Mucosa of descending colon (tissue), 3 donors: ENCODE results near the gene PIAS1. TPM values are rescaled to one million over a fixed set of nuclear protein-coding genes. Genes with fewer than 3 reads are reported as not detected.

ENCODE experiments used
- ATAC-seq: fragments of 200-7000 bp; cut with Tn5 transposase; one replicate; pipeline ENCODE4 v1.9.1; 2020; ENCODE audit warnings: mild to moderate bottlenecking, moderate library complexity
- DNase-seq, 3 donors: peaks; one replicate each; pipeline ENCODE4 v3.0.0-alpha.2; 2020
- H3K36me3 ChIP-seq: fragments of 200-600 bp; one replicate; pipeline ENCODE4 v1.8.0; 2021; ENCODE audit warnings: low read depth, mild to moderate bottlenecking
- H3K4me1 ChIP-seq: fragments of 200-600 bp; one replicate; pipeline ENCODE4 v1.8.0; 2021; ENCODE audit warnings: low read depth, mild to moderate bottlenecking
- H3K4me3 ChIP-seq: fragments of 200-600 bp; one replicate; pipeline ENCODE4 v1.8.0; 2021; ENCODE audit warnings: mild to moderate bottlenecking
- H3K9me3 ChIP-seq: fragments of 200-600 bp; one replicate; pipeline ENCODE4 v1.8.0; 2021; ENCODE audit warnings: mild to moderate bottlenecking
- intact Hi-C, 2 donors: fragments of 100-400 bp; cut with DNase I in 1 of 2; cut with micrococcal nuclease in 1 of 2; formaldehyde crosslinking; loops; one replicate each; pipeline versions ENCODE4 v1.11.0 to v1.11.1; 2022; cut with DNase I, micrococcal nuclease
- total RNA-seq, 3 donors: library from RNA; stranded (reverse); fragmentation: NEBNext Ultra II Directional in 2 of 3; extraction: Animal tissue kit (Norgen Biotek cat#: 25700) in 2 of 3; gene quantifications; one replicate each; pipeline versions ENCODE4 v1.2.1 to v1.2.4, GENCODE V29; 2021 to 2023
- TF ChIP-seq, protein P1 (sequence below): fragments of 200-600 bp; IDR thresholded peaks from one replicate; pipeline ENCODE4 v1.8.0; 2022; ENCODE audit warnings: antibody characterized with exemption, mild to moderate bottlenecking
- donor health status: DM: no; HTN: no; CAD: no; lungs with moderate emphysema.
- donor health status: DM: no; HTN: no; CAD: no.
- donor health status: DM: no; HTN: yes; CAD: no.

The PIAS1 gene
- total RNA-seq, 3 donors from 2014 or later: 35.4 to 59.3 (median 37.7) TPM

DNA sequence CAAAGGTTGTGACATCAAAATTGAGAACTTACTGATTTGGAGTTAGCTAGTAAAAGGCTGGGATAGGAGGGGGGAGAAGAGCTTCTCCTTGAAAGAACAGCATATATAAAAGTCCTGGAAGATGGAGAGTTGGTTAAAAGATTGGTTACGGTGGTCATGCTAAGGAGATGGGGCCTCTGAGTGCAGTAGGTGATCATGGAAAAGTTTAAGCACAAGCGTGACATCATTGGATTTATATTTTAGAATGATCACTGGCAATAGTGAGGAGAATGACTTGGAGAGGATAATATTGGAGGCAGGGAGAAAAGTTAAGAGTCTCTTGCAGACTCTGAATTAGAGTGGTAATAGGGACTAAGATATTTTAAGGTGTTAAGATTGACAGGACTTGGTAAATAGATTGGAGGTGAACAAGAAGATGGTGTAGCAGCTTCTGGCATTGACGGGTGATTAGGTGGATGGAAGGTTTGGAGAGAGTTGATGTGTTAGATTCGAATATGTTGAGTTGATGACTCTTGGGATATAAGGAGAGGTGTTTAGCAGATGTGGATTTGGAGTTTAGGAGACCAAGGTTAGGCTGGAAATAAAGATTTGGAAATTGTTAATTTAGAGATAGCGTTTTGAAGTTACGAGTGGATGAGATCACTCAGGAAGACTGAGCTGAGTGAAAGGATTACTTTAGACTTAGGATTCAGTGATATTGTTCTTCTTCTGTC is 19.6 kb downstream of the PIAS1 start:
- H3K36me3 ChIP-seq: no peaks in the 10 kb centered on the region
- no peak overlapping the region for H3K4me3 ChIP-seq
- ATAC-seq: no peak
- DNase-seq: no peak
- peaks cover 11% of the 10 kb centered on the region for H3K4me1 ChIP-seq
- H3K9me3 ChIP-seq: no peaks in the 10 kb centered on the region
- intact Hi-C loops: no loop called here
- TF ChIP-seq, protein P1, sequence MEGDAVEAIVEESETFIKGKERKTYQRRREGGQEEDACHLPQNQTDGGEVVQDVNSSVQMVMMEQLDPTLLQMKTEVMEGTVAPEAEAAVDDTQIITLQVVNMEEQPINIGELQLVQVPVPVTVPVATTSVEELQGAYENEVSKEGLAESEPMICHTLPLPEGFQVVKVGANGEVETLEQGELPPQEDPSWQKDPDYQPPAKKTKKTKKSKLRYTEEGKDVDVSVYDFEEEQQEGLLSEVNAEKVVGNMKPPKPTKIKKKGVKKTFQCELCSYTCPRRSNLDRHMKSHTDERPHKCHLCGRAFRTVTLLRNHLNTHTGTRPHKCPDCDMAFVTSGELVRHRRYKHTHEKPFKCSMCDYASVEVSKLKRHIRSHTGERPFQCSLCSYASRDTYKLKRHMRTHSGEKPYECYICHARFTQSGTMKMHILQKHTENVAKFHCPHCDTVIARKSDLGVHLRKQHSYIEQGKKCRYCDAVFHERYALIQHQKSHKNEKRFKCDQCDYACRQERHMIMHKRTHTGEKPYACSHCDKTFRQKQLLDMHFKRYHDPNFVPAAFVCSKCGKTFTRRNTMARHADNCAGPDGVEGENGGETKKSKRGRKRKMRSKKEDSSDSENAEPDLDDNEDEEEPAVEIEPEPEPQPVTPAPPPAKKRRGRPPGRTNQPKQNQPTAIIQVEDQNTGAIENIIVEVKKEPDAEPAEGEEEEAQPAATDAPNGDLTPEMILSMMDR: no peak

DNA sequence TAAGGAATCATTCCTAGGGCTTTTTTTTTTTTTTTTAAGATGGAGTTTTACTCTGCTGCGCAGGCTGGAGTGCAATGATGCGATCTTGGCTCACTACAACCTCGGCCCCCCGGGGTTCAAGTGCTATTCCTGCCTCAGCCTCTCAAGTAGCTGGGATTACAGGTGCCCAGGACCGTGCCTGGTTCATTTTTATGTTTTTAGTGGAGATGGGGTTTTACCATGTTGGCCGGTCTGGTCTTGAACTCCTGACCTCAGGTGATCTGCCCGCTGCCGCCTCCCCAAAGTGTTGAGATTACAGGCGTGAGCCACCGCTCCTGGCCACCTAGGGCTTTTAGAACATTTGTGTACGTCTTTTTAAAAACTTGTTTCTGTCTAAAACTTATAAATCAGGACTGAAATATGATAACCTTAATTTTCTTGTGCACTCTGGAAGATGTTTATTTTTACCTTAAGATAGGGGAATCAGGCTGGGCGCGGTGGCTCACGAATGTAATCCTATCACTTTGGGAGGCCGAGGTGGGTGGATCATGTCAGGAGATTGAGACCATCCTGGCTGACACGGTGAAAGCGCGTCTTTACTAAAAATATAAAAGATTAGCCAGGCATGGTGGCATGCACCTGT is 21.8 kb downstream of the PIAS1 start:
- TF ChIP-seq, protein P1: no peak
- intact Hi-C loops: no loop called here
- Histone ChIP-seq H3K4me3 (no peak overlapping the region), H3K9me3 (no peaks in the 10 kb centered on the region), H3K4me1 (peaks cover 11% of the 10 kb centered on the region), H3K36me3 (no peaks in the 10 kb centered on the region)
- no peak for DNase-seq
- no peak for ATAC-seq

DNA sequence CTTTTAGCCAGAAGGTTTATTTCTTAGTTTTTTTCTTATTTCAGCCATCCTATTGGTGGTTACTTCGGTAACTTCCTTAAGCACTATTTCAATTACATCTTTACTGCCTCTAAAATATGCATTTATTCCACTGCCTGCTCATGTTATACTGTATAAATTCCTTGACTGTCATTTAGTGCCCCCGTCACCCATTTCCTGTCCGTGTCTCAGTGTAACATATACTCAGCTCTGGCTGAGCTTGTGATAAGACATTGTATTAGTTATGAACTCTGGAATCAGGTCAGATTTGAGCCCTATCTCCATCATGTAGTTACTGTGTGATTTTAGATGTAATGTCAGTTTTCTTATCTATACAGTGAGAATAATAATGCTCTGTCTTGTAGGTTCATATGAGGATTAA is 24.2 kb downstream of the PIAS1 start:
- DNase-seq (no peak), ATAC-seq (peak; percentile 74)
- H3K4me3 ChIP-seq: no peak overlapping the region
- intact Hi-C loops: no loop called here
- peaks cover 15% of the 10 kb centered on the region for H3K4me1 ChIP-seq
- H3K36me3 ChIP-seq: no peaks in the 10 kb centered on the region
- H3K9me3 ChIP-seq: no peaks in the 10 kb centered on the region
- TF ChIP-seq, protein P1: no peak

DNA sequence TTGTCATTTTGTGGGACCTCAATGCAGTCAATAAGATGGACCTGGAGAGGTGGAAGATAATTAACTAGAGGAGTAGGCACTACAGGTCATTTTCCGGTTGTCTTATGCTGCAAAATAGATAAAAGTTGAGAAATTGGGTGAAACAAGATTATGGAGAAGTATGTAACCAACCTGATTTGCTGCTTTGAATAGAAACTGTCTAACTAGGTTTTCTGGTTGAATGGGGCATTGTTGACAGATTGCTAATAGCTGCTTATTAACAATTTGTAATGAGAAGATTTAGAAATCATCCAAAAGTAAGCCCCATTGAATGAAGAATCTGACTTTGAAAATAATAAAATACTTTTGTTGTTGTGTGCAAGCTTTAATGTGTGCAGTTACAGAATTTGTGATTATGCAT is 26.2 kb downstream of the PIAS1 start:
- no peaks in the 10 kb centered on the region for H3K36me3 ChIP-seq
- no peaks in the 10 kb centered on the region for H3K9me3 ChIP-seq
- ATAC-seq: no peak
- peaks cover 15% of the 10 kb centered on the region for H3K4me1 ChIP-seq
- H3K4me3 ChIP-seq: no peak overlapping the region
- intact Hi-C loops: no loop called here
- TF ChIP-seq, protein P1: no peak
- DNase-seq: no peak

DNA sequence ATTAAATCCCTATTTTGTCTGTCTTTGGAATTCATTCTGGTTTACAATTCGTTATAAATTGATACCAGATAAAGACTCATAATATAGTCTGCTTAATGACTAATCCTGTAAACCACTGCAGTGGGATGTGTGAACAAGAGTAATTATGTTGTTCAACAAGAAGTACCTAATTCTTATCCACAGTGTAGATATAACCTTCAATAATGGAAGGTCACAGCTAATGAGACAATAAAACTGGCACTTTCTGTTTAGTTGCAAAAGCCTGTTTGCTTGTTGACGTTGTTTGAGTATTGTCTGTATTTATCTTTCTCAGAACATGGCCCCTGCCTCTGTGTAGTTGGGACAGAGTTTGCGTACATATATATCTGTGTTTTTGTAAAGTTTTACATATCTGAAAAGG is 26.7 kb downstream of the PIAS1 start:
- DNase-seq (no peak), ATAC-seq (no peak)
- intact Hi-C loops: no loop called here
- H3K4me1 ChIP-seq: peaks cover 15% of the 10 kb centered on the region
- H3K36me3 ChIP-seq: no peaks in the 10 kb centered on the region
- TF ChIP-seq, protein P1: no peak
- no peak overlapping the region for H3K4me3 ChIP-seq
- no peaks in the 10 kb centered on the region for H3K9me3 ChIP-seq
